Heart left ventricle (tissue), 16 donors: ENCODE data around the gene SNX15. TPM values are rescaled to one million over a fixed set of nuclear protein-coding genes. Genes with fewer than 3 reads are reported as not detected.

Source experiments
- ATAC-seq, 4 donors: fragments of 200-7000 bp; cut with Tn5 transposase; one replicate each; pipeline ENCODE4 v1.9.1; 2020 to 2022; ENCODE audit warnings: moderate library complexity in 4 of 4, mild to moderate bottlenecking in 3 of 4, moderate number of reproducible peaks in 1 of 4
- DNase-seq, 5 donors: peaks; one replicate each; pipeline ENCODE4 v3.0.0-alpha.2; 2020
- H3K27ac ChIP-seq, 12 donors: fragments of 200-600 bp; sonication (generic) in 4 of 12; one replicate each; pipeline versions ENCODE4 v1.5.0 to v1.8.0; 2016 to 2022; ENCODE audit warnings: mild to moderate bottlenecking in 2 of 12
- H3K27me3 ChIP-seq, 9 donors: fragments of 200-600 bp; sonication (generic) in 2 of 9; one replicate each; pipeline versions ENCODE4 v1.5.1 to v1.8.0; 2016 to 2022; ENCODE audit warnings: mild to moderate bottlenecking in 3 of 9
- H3K36me3 ChIP-seq, 9 donors: fragments of 200-600 bp; sonication (generic) in 2 of 9; one replicate each; pipeline versions ENCODE4 v1.5.0 to v1.8.0; 2018 to 2022; ENCODE audit warnings: mild to moderate bottlenecking in 2 of 9
- H3K4me1 ChIP-seq, 12 donors: fragments of 200-600 bp; sonication (generic) in 4 of 12; one replicate each; pipeline versions ENCODE4 v1.5.0 to v1.8.0; 2016 to 2022; ENCODE audit warnings: mild to moderate bottlenecking in 3 of 12
- H3K4me3 ChIP-seq, 12 donors: fragments of 200-600 bp; sonication (generic) in 4 of 12; one replicate each; pipeline versions ENCODE4 v1.5.0 to v1.8.0; 2017 to 2022; ENCODE audit warnings: mild to moderate bottlenecking in 9 of 12, moderate library complexity in 4 of 12
- H3K9me3 ChIP-seq, 12 donors: fragments of 200-600 bp; sonication (generic) in 4 of 12; one replicate each; pipeline versions ENCODE4 v1.5.0 to v1.8.0; 2016 to 2022; ENCODE audit warnings: mild to moderate bottlenecking in 1 of 12
- POLR2A ChIP-seq, 2 donors: fragments of 450-650 bp; IDR thresholded peaks; one replicate each; pipeline ENCODE4 v1.6.1; 2017; ENCODE audit warnings: antibody characterized with exemption in 2 of 2, mild to moderate bottlenecking in 2 of 2, moderate library complexity in 2 of 2
- WGBS, 4 donors: extraction: QIAGEN DNeasy Blood & Tissue Kit in 2 of 4; methylation state at CpG; one replicate each; pipeline versions ENCODE4 v1.1.5 to v1.1.7; 2013 to 2018; 5-methylcytosine and 5-hydroxymethylcytosine counted together
- intact Hi-C, 10 donors: fragments of 100-400 bp; cut with DNase I; formaldehyde crosslinking; loops; one replicate each; pipeline versions ENCODE4 v1.11.1 to v1.14.2; 2022
- polyA plus RNA-seq, 2 donors: library from polyadenylated mRNA; stranded (reverse); fragments of 200-250 nt; gene quantifications; one replicate each; pipeline ENCODE4 v1.2.3, GENCODE V29; 2013
- total RNA-seq, 9 donors: library from RNA; depleted of rRNA in 2 of 9; stranded (reverse); fragments of >200 nt in 2 of 9; fragmentation: NEBNext Ultra II Directional in 3 of 9; extraction: Animal tissue kit (Norgen Biotek cat#: 25700) in 3 of 9; gene quantifications; one replicate each; pipeline versions ENCODE4 v1.1.0 to v1.2.4, GENCODE V29; 2016 to 2023
- TF ChIP-seq, protein P1 (sequence below), 12 donors: fragments of 200-600 bp; sonication (generic) in 4 of 12; IDR thresholded peaks; one replicate each; pipeline versions ENCODE4 v1.5.0 to v1.8.0; 2018 to 2022; ENCODE audit warnings: antibody characterized with exemption in 12 of 12, mild to moderate bottlenecking in 5 of 12
- donor health status: ischemic (EF 13 %, LVEDD 7.1; RV severe dilation, severe dysfunction).
- donor health status: healthy with polysubstance abuse.
- donor health status: DM: no; HTN: yes; CAD: no.
- donor health status: DM: no; HTN: no; CAD: no.
- donor health status: ischemic (EF 25% LVEDD 6.9; RV normal size, moderate dysfunction).
- donor health status: ischemic (EF 25% LVEDD 5.7; RV mildly dilated, moderate dysfunction).
- donor health status: healthy.
- donor health status: DM: yes; HTN: yes; CAD: no.
- donor health status: ischemic (EF 35%, LVEDD 5.7; RV mildly dilated, moderate dysfunction).
- donor health status: nonischemic (EF 11% LVEDD 7.7; RV severe dilation, severe dysfunction).
- donor health status: DM: yes; HTN: yes; CAD: no.
- donor health status: PGD.
- donor health status: ischemic (EF 29% LVEDD 5.4; RV normal size, mild dysfunction).
- donor health status: nonischemic (EF 23%, LVEDD 6.1; RV moderate dilation, normal function).

Gene SNX15
- total and polyA plus RNA-seq, 11 donors = 12.7 to 33.0 (median 17.9) TPM

DNA sequence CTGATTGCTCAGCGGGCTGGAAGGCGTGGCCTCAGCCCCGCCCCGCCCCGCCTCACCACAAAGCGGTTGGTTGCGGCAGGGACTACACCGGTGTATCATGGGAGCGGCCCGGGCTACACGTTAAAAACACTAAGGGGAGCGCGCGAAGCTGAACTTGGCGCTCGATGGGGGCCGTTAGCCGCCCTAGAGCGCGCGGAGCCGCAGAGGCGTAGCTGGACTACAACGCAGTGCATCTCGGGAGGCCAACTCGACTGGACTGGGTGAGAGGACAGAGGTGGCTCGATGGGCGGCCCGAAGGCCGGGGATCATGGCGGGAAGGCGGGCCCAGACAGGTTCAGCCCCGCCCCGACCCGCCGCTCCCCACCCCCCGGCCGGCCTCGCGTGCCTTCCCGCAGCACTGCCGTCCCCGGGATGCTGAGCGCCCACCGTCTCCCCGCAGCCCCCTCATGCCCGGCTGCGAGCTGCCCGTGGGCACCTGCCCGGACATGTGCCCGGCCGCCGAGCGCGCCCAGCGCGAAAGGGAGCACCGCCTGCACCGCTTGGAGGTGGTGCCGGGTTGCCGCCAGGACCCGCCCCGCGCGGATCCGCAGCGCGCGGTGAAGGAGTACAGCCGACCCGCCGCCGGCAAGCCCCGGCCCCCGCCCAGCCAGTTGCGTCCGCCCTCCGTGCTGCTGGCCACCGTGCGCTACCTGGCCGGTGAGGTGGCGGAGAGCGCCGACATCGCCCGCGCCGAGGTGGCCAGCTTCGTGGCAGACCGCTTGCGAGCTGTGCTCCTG, 13.8 kb downstream of the SNX15 start, which contains the start of gene SAC3D1:
TSS of gene SAC3D1 (plus strand) at position 364 of the 776 bp plus-strand sequence. CDS start at position 447, 83 bp downstream.
- WGBS, 4 donors = 0 to 1% (median 1%) methylated on average over 20 to 91 of the region's 91 CpGs
- H3K4me1 ChIP-seq = peaks cover 0 to 37% (median 16%) of the 10 kb centered on the region in 12 donors
- intact Hi-C loops = loop anchor here in 6 of 10 donors (1.0 to 5.0 kb wide), 5 partner anchors 14 to 70 kb away; partner anchors contain the start of genes CDCA5 (in 5 of the 6), ZFPL1 (in 5 of the 6), SNX15 (in 1 of the 6) and TM7SF2 (in 1 of the 6)
- peaks cover 0 to 43% (median 32%) of the 10 kb centered on the region in 9 donors for H3K36me3 ChIP-seq
- DNase-seq = peak; percentile 89 to 94 (median 93)
- no peaks in the 10 kb centered on the region for H3K27me3 ChIP-seq
- no peaks in the 10 kb centered on the region for H3K9me3 ChIP-seq
- peak within 1 kb of the TSS; percentile 63 to 92 (median 78) for H3K4me3 ChIP-seq
- peak; percentile 91 to 97 (median 96) for ATAC-seq
- H3K27ac ChIP-seq = peak within 1 kb of the TSS; percentile 86 to 98 (median 94)
- TF ChIP-seq, protein P1, sequence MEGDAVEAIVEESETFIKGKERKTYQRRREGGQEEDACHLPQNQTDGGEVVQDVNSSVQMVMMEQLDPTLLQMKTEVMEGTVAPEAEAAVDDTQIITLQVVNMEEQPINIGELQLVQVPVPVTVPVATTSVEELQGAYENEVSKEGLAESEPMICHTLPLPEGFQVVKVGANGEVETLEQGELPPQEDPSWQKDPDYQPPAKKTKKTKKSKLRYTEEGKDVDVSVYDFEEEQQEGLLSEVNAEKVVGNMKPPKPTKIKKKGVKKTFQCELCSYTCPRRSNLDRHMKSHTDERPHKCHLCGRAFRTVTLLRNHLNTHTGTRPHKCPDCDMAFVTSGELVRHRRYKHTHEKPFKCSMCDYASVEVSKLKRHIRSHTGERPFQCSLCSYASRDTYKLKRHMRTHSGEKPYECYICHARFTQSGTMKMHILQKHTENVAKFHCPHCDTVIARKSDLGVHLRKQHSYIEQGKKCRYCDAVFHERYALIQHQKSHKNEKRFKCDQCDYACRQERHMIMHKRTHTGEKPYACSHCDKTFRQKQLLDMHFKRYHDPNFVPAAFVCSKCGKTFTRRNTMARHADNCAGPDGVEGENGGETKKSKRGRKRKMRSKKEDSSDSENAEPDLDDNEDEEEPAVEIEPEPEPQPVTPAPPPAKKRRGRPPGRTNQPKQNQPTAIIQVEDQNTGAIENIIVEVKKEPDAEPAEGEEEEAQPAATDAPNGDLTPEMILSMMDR (IDR thresholded peaks at IDR 0.05) = no peak
- peak in 1 of 2 donors; percentile 55 for TF ChIP-seq POLR2A (IDR thresholded peaks at IDR 0.05)

DNA sequence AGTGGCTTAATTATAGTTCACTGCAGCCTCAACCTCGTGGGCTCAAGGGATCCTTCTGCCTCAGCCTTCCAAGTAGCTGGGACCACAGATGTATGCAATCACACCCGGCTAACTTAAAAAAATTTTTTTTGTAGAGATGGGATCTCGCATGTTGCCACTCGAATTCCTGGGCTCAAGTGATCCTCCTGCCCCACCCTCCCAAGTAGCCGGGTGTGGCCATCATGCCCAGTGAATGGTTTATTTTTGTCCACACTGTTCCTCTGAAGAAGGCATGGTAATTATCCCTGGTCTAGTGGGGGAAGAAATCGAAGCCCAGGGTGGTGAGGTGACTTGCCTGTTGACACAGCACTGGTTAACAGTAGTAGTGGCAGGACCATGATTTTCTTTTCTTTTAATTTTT, 15.7 kb downstream of the SNX15 start:
- Histone ChIP-seq H3K4me1 (peaks cover 0 to 52% (median 20%) of the 10 kb centered on the region in 12 donors), H3K4me3 (no peak overlapping the region), H3K9me3 (no peaks in the 10 kb centered on the region), H3K36me3 (peaks cover 0 to 27% (median 18%) of the 10 kb centered on the region in 9 donors), H3K27ac (no peak overlapping the region), H3K27me3 (no peaks in the 10 kb centered on the region)
- ATAC-seq (no peak), DNase-seq (no peak)
- intact Hi-C loops = loop anchor here in 5 of 10 donors (5.0 kb wide), 2 partner anchors 39 to 54 kb away; partner anchors contain the start of genes CDCA5 (in 4 of the 5), ZFPL1 (in 4 of the 5) and VPS51 (in 1 of the 5)
- 83 to 86% (median 85%) methylated on average over 6 of the region's 6 CpGs for WGBS, 4 donors
- TF ChIP-seq, protein P1 (IDR thresholded peaks at IDR 0.05) = no peak
- no peak for TF ChIP-seq POLR2A (IDR thresholded peaks at IDR 0.05)

DNA sequence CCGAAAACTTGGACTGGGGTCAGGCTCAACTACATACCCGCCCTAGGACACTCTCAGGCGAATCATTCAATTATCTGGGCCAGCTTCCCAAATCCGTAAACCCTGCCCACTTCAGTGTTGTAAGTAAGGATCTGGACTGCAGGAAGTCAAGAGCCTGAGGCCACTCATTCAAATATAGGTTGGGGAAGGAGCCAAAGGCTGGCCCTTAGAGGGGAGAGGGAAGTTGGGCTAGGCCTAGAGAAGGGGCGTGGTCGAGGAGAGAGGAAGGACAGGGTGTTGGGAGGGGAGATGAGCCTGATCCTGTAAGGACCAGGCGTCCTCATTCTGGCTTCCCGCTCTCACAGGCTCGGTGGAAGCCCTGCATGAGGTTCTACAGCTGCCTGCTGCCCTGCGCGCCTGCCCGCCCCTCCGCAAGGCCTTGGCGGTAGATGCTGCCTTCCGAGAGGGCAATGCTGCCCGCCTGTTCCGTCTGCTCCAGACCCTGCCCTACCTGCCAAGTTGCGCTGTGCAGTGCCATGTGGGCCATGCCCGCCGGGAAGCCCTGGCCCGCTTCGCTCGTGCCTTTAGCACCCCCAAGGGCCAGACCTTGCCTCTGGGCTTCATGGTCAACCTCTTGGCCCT, 16.8 kb downstream of the SNX15 start:
- Histone ChIP-seq H3K9me3 (no peaks in the 10 kb centered on the region), H3K36me3 (peaks cover 0 to 18% (median 11%) of the 10 kb centered on the region in 9 donors), H3K4me3 (no peak overlapping the region), H3K27ac (peak overlapping the region in 2 of 12 donors; percentile 19 to 58), H3K4me1 (peaks cover 0 to 57% (median 22%) of the 10 kb centered on the region in 12 donors), H3K27me3 (no peaks in the 10 kb centered on the region)
- 86 to 87% (median 86%) methylated on average over 22 to 23 of the region's 23 CpGs for WGBS, 4 donors
- no peak for TF ChIP-seq POLR2A (IDR thresholded peaks at IDR 0.05)
- TF ChIP-seq, protein P1 (IDR thresholded peaks at IDR 0.05) = no peak
- ATAC-seq (peak in 2 of 4 donors; percentile 9 to 25), DNase-seq (peak in 4 of 5 donors; percentile 48 to 67 (median 51))
- intact Hi-C loops = loop anchor here in 5 of 10 donors (5.0 kb wide), 2 partner anchors 38 to 53 kb away; partner anchors contain the start of genes CDCA5 (in 4 of the 5), ZFPL1 (in 4 of the 5) and VPS51 (in 1 of the 5)
